Measurements from ENCODE around the gene SH2D3C. TPM values are rescaled to one million over a fixed set of nuclear protein-coding genes. Genes with fewer than 3 reads are reported as not detected.

SH2D3C gene
- total RNA-seq, 2 experiments from 2014 or later: 30.3 to 35.2 TPM

DNA sequence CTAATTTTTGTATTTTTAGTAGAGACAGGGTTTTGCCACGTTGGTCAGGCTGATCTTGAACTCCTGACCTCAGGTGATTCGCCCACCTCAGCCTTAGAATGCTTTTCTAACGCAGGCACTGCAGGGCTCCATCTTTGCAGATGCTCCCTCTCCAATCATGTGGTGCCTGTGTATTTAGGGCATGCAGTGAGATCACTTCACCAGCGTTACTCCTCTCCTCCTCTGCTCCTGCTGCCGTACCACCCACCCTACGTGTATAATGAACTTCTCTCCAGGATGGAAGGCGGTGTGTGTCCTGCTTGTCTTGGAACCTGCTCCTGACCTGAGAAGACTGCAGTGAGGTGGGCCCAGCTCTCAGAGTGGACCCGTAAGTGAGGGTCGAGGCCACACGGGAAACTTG lies 85.3 kb downstream of the SH2D3C start:
- H3K9me3 Mint-ChIP-seq (ENCODE audit: low read depth): no peaks in the 10 kb centered on the region
- no peak for DNase-seq
- CTCF ChIA-PET: no interaction called here
- no peaks in the 10 kb centered on the region for H3K27me3 Mint-ChIP-seq
- no peak overlapping the region for H3K27ac Mint-ChIP-seq
- ATAC-seq: no peak
- H3K36me3 Mint-ChIP-seq (ENCODE audit: low read depth): no peaks in the 10 kb centered on the region
- intact Hi-C loops (cut with DNase I, micrococcal nuclease): no loop called here
- POLR2A ChIA-PET: interaction anchor here (0.6 kb wide), 1 partner anchor 14 kb away, joined by 3 read pairs; the partner anchor contains the start of gene CFAP157
- no peaks in the 10 kb centered on the region for H3K4me1 Mint-ChIP-seq
- H3K4me3 Mint-ChIP-seq: no peak overlapping the region

DNA sequence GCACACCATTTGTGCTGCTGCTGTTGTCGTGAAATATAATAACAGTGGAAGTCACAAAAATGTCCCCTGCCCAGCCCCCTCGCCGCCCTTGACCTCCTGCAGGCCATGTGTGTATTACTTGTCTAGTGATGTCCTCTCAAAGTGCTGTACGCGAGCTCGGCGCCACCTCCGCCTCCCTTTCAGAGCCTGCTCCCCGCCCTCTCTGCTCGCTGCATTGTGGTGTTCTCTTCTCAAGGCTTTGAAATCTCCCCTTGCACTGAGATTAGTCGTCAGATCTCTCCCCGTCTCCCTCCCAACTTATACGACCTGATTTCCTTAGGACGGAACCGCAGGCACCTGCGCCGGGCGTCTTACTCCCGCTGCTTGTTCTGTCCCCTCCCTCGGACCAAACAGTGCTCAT lies 86.4 kb downstream of the SH2D3C start:
- DNase-seq: no peak
- ATAC-seq: no peak
- Mint-ChIP-seq H3K9me3 (ENCODE audit: low read depth) (no peaks in the 10 kb centered on the region), H3K4me1 (no peaks in the 10 kb centered on the region), H3K27ac (no peak overlapping the region), H3K27me3 (no peaks in the 10 kb centered on the region), H3K4me3 (no peak overlapping the region), H3K36me3 (ENCODE audit: low read depth) (no peaks in the 10 kb centered on the region)
- intact Hi-C loops (cut with DNase I, micrococcal nuclease): no loop called here
- ChIA-PET POLR2A (no interaction called here), CTCF (interaction anchor here (1.1 kb wide), 1 partner anchor 9 kb away, joined by 3 read pairs; no protein-coding TSS in a partner anchor)

DNA sequence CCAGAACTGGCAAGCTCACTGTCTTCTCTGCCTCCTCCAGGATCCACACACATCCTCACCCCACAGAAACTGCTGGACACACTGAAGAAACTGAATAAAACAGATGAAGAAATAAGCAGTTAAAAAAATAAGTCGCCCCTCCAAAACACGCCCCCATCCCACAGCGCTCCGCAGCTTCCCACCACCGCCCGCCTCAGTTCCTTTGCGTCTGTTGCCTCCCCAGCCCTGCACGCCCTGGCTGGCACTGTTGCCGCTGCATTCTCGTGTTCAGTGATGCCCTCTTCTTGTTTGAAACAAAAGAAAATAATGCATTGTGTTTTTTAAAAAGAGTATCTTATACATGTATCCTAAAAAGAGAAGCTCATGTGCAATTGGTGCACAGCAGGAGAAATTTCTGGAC lies 87.7 kb downstream of the SH2D3C start:
- H3K27me3 Mint-ChIP-seq: no peaks in the 10 kb centered on the region
- H3K4me3 Mint-ChIP-seq: no peak overlapping the region
- ATAC-seq: no peak
- CTCF ChIA-PET: no interaction called here
- no peaks in the 10 kb centered on the region for H3K4me1 Mint-ChIP-seq
- POLR2A ChIA-PET: interaction anchor here (0.6 kb wide), 1 partner anchor 175 kb away, joined by 3 read pairs; no protein-coding TSS in a partner anchor
- H3K36me3 Mint-ChIP-seq (ENCODE audit: low read depth): no peaks in the 10 kb centered on the region
- no peak overlapping the region for H3K27ac Mint-ChIP-seq
- no peaks in the 10 kb centered on the region for H3K9me3 Mint-ChIP-seq (ENCODE audit: low read depth)
- intact Hi-C loops (cut with DNase I, micrococcal nuclease): no loop called here
- DNase-seq: no peak

DNA sequence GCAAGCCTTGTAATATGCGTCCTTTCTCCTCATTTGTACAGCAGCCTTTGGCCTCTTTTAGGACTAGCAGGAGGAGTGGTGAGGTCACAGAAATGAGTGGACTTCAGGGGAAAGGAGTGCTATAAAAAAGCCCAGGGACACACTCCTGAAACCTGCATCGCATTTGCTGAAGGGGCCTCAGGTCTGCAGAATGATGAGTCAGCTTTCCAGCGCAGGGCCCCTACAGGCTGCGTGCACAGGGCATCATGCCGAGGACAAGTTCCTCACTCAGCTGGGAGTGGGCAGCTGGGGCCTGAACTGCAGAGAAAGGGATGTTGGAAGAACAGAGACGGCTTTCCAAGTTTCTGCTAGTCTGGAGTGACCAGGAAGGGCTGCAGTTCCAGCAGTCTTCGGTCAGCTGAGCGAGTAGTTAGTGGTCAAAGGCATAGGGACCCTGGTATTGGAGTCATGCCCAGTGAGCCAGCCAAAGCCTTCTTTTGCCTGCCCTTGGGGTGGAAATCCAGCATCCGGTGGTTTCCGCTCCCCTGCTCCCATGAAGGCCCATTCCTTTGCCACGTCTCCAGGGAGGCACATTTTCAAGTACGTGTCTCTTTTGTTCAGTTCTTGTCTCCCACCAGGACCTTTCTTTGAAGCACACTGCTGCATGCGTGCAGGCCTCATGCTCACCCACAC lies 89.0 kb downstream of the SH2D3C start:
- ChIA-PET CTCF (no interaction called here), POLR2A (no interaction called here)
- Mint-ChIP-seq H3K4me1 (no peaks in the 10 kb centered on the region), H3K36me3 (ENCODE audit: low read depth) (no peaks in the 10 kb centered on the region), H3K4me3 (no peak overlapping the region), H3K27ac (no peak overlapping the region), H3K27me3 (no peaks in the 10 kb centered on the region), H3K9me3 (ENCODE audit: low read depth) (no peaks in the 10 kb centered on the region)
- ATAC-seq (no peak), DNase-seq (no peak)
- intact Hi-C loops (cut with DNase I, micrococcal nuclease): no loop called here

Small RNAs within 50 kb of the gene (microRNA-seq; reads per million reads assigned to microRNA genes)
- not detected for gene MIR2861 (ENCODE audit: borderline replicate concordance)
- not detected for gene MIR3960 (ENCODE audit: borderline replicate concordance)

Other genes starting within 250 kb of the SH2D3C start
- gene STXBP1, start 166.4 kb downstream of the SH2D3C start, total RNA-seq: 10 to 100 TPM; 15.9 to 18.1 TPM
- not detected for gene CFAP157, start 71.7 kb downstream of the SH2D3C start, total RNA-seq
- gene PTRH1, start 63.0 kb downstream of the SH2D3C start, total RNA-seq: 10 to 100 TPM; 12.9 to 15.1 TPM
- under 1 TPM; 0.16 to 0.30 TPM for gene TTC16, start 62.6 kb downstream of the SH2D3C start, total RNA-seq
- 10 to 100 TPM; 11.3 to 14.0 TPM for gene TOR2A, start 43.4 kb downstream of the SH2D3C start, total RNA-seq
- 10 to 100 TPM; 63.8 to 80.4 TPM for gene CDK9, start 7.4 kb upstream of the SH2D3C start, total RNA-seq
- gene FPGS, start 24.2 kb upstream of the SH2D3C start, total RNA-seq: 10 to 100 TPM; 71.9 to 80.4 TPM
- 10 to 100 TPM; 13.9 to 15.2 TPM for gene ENG, start 76.0 kb upstream of the SH2D3C start, total RNA-seq
- gene AK1, start 99.0 kb upstream of the SH2D3C start, total RNA-seq: 10 to 100 TPM; 14.5 to 23.9 TPM
- 10 to 100 TPM; 46.3 to 63.3 TPM for gene ST6GALNAC6, start 120.9 kb upstream of the SH2D3C start, total RNA-seq
- gene ST6GALNAC4, start 138.4 kb upstream of the SH2D3C start, total RNA-seq: 10 to 100 TPM; 14.9 to 20.7 TPM
- 1 to 10 TPM; 1.9 to 2.8 TPM for gene PIP5KL1, start 152.1 kb upstream of the SH2D3C start, total RNA-seq
- gene DPM2, start 159.2 kb upstream of the SH2D3C start, total RNA-seq: 10 to 100 TPM; 44.1 to 46.6 TPM
- gene EEIG1, start 202.3 kb upstream of the SH2D3C start, total RNA-seq: 10 to 100 TPM; 56.2 to 58.4 TPM

All from activated CD4-positive, alpha-beta T cell treated with anti-CD3 and anti-CD28 coated beads for 36 hours (primary cell).